Lower lobe of right lung (tissue), 2 donors: ENCODE results near the gene PCSK6. TPM values are rescaled to one million over a fixed set of nuclear protein-coding genes. Genes with fewer than 3 reads are reported as not detected.

Experiments
- ATAC-seq, 2 donors: fragments of 200-7000 bp; cut with Tn5 transposase; one replicate each; pipeline ENCODE4 v1.9.1; 2020 to 2022; ENCODE audit warnings: mild to moderate bottlenecking in 2 of 2, moderate library complexity in 2 of 2
- DNase-seq: peaks from one replicate; pipeline ENCODE4 v3.0.0-alpha.2; 2020
- H3K27ac ChIP-seq: fragments of 200-600 bp; one replicate; pipeline ENCODE4 v1.8.0; 2022
- H3K27me3 ChIP-seq: fragments of 200-600 bp; one replicate; pipeline ENCODE4 v1.8.0; 2022; ENCODE audit warnings: low read depth
- H3K36me3 ChIP-seq: fragments of 200-600 bp; one replicate; pipeline ENCODE4 v1.8.0; 2022; ENCODE audit warnings: mild to moderate bottlenecking
- H3K4me1 ChIP-seq: fragments of 200-600 bp; one replicate; pipeline ENCODE4 v1.8.0; 2022
- H3K4me3 ChIP-seq: fragments of 200-600 bp; one replicate; pipeline ENCODE4 v1.8.0; 2022; ENCODE audit warnings: mild to moderate bottlenecking
- H3K9me3 ChIP-seq: fragments of 200-600 bp; one replicate; pipeline ENCODE4 v1.8.0; 2022
- CTCF ChIP-seq: fragments of 200-600 bp; IDR thresholded peaks from one replicate; pipeline ENCODE4 v1.8.0; 2022; ENCODE audit warnings: antibody characterized with exemption, mild to moderate bottlenecking
- intact Hi-C: fragments of 100-400 bp; cut with DNase I; formaldehyde crosslinking; loops from one replicate; pipeline ENCODE4 v1.11.0; 2022
- total RNA-seq: library from RNA; stranded (reverse); fragmentation: NEBNext Ultra II Directional; extraction: Animal tissue kit (Norgen Biotek cat#: 25700); gene quantifications from one replicate; pipeline ENCODE4 v1.2.1, GENCODE V29; 2021
- donor health status: DM: no; HTN: yes; CAD: no; lungs with severe emphysema.

PCSK6 gene
- total RNA-seq, 1 donor from 2014 or later, result 12.3 TPM

DNA sequence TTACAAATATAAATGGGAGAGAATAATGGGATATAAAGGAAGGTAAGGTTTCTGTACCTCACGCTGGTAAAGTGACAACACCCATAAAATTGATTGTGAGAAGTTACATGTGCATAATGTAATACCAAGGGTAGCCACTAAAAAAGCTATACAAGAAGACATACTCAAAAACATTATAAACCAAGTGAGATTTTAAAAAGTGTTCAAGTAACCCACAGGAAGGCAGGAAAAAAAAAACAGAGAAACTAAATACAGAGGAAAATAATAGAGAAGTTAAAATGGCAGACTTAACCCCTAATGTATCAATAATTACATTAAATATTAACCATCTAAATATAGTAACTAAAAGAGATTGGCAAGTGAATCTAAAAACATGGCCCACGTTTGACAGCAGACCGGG is 76.3 kb downstream of the PCSK6 start:
- no peaks in the 10 kb centered on the region for H3K9me3 ChIP-seq
- no peak overlapping the region for H3K4me3 ChIP-seq
- DNase-seq, result no peak
- intact Hi-C loops, result no loop called here
- H3K27ac ChIP-seq, result no peak overlapping the region
- no peaks in the 10 kb centered on the region for H3K4me1 ChIP-seq
- no peak for ATAC-seq
- no peaks in the 10 kb centered on the region for H3K27me3 ChIP-seq
- H3K36me3 ChIP-seq, result no peaks in the 10 kb centered on the region
- no peak for TF ChIP-seq CTCF

- no peak for ATAC-seq
Measured at GRCh38 chr15:101411581-101411980, 77.9 kb downstream of the PCSK6 start.

GRCh38 chr15:101411085-101411484 is 78.4 kb downstream of the PCSK6 start:
- Histone ChIP-seq H3K4me1 (no peaks in the 10 kb centered on the region), H3K27ac (no peak overlapping the region), H3K9me3 (no peaks in the 10 kb centered on the region), H3K36me3 (no peaks in the 10 kb centered on the region), H3K27me3 (no peaks in the 10 kb centered on the region), H3K4me3 (no peak overlapping the region)
- DNase-seq (no peak), ATAC-seq (no peak)
- intact Hi-C loops, result no loop called here
- TF ChIP-seq CTCF, result no peak

More at GRCh38 chr15:101411581-101411980, 77.9 kb downstream of the PCSK6 start:
- no peaks in the 10 kb centered on the region for H3K9me3 ChIP-seq
- no peaks in the 10 kb centered on the region for H3K36me3 ChIP-seq
- H3K4me3 ChIP-seq, result no peak overlapping the region
- no peaks in the 10 kb centered on the region for H3K4me1 ChIP-seq
- no peak overlapping the region for H3K27ac ChIP-seq
- intact Hi-C loops, result no loop called here
- DNase-seq, result no peak
- no peaks in the 10 kb centered on the region for H3K27me3 ChIP-seq
- no peak for TF ChIP-seq CTCF

- Histone ChIP-seq H3K27me3 (no peaks in the 10 kb centered on the region), H3K9me3 (no peaks in the 10 kb centered on the region), H3K36me3 (no peaks in the 10 kb centered on the region), H3K4me1 (no peaks in the 10 kb centered on the region), H3K4me3 (no peak overlapping the region), H3K27ac (no peak overlapping the region)
- DNase-seq (no peak), ATAC-seq (no peak)
- TF ChIP-seq CTCF, result no peak
- intact Hi-C loops, result no loop called here
Measured at GRCh38 chr15:101410612-101411011, 78.9 kb downstream of the PCSK6 start.

DNA sequence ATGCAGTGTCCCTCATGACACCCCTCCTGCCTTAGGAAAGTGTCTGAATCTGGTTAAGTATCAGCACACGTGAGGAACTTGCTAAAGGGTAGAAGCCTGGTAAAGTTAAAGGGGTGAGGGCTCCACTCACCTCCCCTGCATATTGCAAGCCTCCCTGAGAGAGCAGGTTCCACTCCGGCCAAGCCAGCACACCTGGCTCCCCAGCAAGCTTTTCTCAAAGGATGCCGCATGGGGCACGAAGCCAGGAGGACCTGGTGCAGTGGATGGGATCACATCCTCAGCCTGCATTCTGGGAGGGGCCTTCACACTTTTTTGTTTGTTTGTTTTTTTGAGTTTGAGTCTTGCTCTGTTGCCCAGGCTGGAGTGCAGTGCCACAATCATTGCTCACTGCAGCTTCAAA is 79.9 kb downstream of the PCSK6 start:
- H3K4me3 ChIP-seq, result no peak overlapping the region
- TF ChIP-seq CTCF, result no peak
- H3K9me3 ChIP-seq, result no peaks in the 10 kb centered on the region
- ATAC-seq (no peak), DNase-seq (no peak)
- intact Hi-C loops, result no loop called here
- no peaks in the 10 kb centered on the region for H3K27me3 ChIP-seq
- H3K36me3 ChIP-seq, result no peaks in the 10 kb centered on the region
- no peaks in the 10 kb centered on the region for H3K4me1 ChIP-seq
- H3K27ac ChIP-seq, result no peak overlapping the region
